Measurements from ENCODE around the gene SUSD1. TPM values are rescaled to one million over a fixed set of nuclear protein-coding genes. Genes with fewer than 3 reads are reported as not detected.

SUSD1 gene
- total RNA-seq, 1 donor from 2014 or later = 26.0 TPM

- Mint-ChIP-seq H3K27ac (no peak overlapping the region), H3K27me3 (ENCODE audit: low read depth) (no peaks in the 10 kb centered on the region), H3K36me3 (peaks cover 2% of the 10 kb centered on the region), H3K9me3 (peaks cover 14% of the 10 kb centered on the region), H3K4me1 (peaks cover 11% of the 10 kb centered on the region), H3K4me3 (no peak overlapping the region)
- no peak for TF ChIP-seq CTCF (IDR thresholded peaks at IDR 0.05; ENCODE audit: unreplicated experiment)
- no peak for DNase-seq (ENCODE audit: low spot score in 2 of 2, unreplicated experiment in 2 of 2)
Measured at GRCh38 chr9:111991179-111991578, 183.9 kb downstream of the SUSD1 start.

Other genes with a start within 250 kb of the SUSD1 start
- 39.3 to 42.5 TPM (median 41.6 TPM) in 3 replicates for gene PTBP3, start 158.3 kb upstream of the SUSD1 start, total RNA-seq
- 22.2 to 26.5 TPM (median 23.1 TPM) in 3 replicates for gene HSDL2, start 204.8 kb upstream of the SUSD1 start, total RNA-seq

Measured in mesothelial cell of epicardium (in vitro differentiated cells).